ENCODE data around the gene USH1C.

DNA sequence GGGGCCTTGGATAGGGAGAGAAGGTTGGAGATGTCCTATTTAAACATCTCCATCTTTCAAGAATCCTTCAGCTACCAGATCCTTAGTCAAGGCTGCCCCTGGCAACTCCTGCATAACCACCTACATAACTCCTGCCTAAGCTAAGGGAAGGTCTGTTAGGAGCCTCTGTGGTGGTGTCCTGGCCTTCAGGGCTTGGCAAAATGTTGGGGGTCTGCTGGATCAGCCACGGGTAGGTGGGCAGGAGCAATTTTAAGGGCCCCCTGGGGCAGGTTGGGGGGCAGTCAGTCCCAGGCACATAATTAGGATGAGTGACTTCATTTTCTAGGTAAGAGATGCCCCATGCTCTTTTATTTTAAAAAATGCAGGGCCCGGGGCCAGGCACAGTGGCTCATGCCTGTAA lies 25.9 kb downstream of the USH1C start:
- TF ChIP-seq CSDC2 (CRISPR knock-in tag; IDR thresholded peaks at IDR 0.05): no peak
- no peak for TF ChIP-seq ZNF70 (CRISPR knock-in tag; IDR thresholded peaks at IDR 0.05)
- TF ChIP-seq, protein P1, sequence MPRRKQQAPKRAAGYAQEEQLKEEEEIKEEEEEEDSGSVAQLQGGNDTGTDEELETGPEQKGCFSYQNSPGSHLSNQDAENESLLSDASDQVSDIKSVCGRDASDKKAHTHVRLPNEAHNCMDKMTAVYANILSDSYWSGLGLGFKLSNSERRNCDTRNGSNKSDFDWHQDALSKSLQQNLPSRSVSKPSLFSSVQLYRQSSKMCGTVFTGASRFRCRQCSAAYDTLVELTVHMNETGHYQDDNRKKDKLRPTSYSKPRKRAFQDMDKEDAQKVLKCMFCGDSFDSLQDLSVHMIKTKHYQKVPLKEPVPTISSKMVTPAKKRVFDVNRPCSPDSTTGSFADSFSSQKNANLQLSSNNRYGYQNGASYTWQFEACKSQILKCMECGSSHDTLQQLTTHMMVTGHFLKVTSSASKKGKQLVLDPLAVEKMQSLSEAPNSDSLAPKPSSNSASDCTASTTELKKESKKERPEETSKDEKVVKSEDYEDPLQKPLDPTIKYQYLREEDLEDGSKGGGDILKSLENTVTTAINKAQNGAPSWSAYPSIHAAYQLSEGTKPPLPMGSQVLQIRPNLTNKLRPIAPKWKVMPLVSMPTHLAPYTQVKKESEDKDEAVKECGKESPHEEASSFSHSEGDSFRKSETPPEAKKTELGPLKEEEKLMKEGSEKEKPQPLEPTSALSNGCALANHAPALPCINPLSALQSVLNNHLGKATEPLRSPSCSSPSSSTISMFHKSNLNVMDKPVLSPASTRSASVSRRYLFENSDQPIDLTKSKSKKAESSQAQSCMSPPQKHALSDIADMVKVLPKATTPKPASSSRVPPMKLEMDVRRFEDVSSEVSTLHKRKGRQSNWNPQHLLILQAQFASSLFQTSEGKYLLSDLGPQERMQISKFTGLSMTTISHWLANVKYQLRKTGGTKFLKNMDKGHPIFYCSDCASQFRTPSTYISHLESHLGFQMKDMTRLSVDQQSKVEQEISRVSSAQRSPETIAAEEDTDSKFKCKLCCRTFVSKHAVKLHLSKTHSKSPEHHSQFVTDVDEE (CRISPR knock-in tag; IDR thresholded peaks at IDR 0.05): no peak
- TF ChIP-seq, protein P2, sequence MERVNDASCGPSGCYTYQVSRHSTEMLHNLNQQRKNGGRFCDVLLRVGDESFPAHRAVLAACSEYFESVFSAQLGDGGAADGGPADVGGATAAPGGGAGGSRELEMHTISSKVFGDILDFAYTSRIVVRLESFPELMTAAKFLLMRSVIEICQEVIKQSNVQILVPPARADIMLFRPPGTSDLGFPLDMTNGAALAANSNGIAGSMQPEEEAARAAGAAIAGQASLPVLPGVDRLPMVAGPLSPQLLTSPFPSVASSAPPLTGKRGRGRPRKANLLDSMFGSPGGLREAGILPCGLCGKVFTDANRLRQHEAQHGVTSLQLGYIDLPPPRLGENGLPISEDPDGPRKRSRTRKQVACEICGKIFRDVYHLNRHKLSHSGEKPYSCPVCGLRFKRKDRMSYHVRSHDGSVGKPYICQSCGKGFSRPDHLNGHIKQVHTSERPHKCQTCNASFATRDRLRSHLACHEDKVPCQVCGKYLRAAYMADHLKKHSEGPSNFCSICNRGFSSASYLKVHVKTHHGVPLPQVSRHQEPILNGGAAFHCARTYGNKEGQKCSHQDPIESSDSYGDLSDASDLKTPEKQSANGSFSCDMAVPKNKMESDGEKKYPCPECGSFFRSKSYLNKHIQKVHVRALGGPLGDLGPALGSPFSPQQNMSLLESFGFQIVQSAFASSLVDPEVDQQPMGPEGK (CRISPR knock-in tag; IDR thresholded peaks at IDR 0.05; ENCODE audit: borderline replicate concordance): no peak
- TF ChIP-seq GLIS3 (CRISPR knock-in tag; IDR thresholded peaks at IDR 0.05): no peak
- TF ChIP-seq ISL1 (CRISPR knock-in tag; IDR thresholded peaks at IDR 0.05): no peak
- no peak for TF ChIP-seq SNAI2 (CRISPR knock-in tag; IDR thresholded peaks at IDR 0.05)
- no peak for TF ChIP-seq RARB (CRISPR knock-in tag; IDR thresholded peaks at IDR 0.05)
- TF ChIP-seq PPARA (CRISPR knock-in tag; IDR thresholded peaks at IDR 0.05; ENCODE audit: borderline replicate concordance): no peak
- no peak for TF ChIP-seq TOX (CRISPR knock-in tag; IDR thresholded peaks at IDR 0.05; ENCODE audit: borderline replicate concordance)
- TF ChIP-seq OSR1 (CRISPR knock-in tag; IDR thresholded peaks at IDR 0.05): no peak

All from SK-N-SH treated with all-trans-retinoic acid at 6 μM for 48 hours (cell line).